ENCODE results near the gene HLA-G.
A peak's percentile ranks its signal among the peaks of the same experiment; 100 is the strongest.

Gene HLA-G

DNA sequence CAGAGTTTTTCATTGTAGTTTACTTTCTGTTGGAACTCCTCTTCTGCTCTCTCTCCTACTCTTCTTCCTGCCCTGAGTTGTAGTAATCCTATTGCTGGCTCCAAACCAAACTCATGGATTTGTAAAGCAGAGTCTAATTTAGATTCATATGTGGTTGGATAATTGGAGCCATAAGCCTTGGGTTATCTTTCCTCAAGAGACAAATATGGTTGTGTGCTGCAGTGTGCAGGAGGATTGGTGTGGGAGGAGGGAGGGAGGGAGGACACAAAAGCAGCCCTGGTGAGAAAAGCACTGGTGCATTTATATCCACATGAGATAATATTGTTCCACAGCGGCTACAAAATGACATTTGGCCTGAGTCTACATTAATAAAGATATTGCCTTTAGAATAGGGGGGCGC, 4.2 kb downstream of the HLA-G start:
- TF ChIP-seq, protein P1, sequence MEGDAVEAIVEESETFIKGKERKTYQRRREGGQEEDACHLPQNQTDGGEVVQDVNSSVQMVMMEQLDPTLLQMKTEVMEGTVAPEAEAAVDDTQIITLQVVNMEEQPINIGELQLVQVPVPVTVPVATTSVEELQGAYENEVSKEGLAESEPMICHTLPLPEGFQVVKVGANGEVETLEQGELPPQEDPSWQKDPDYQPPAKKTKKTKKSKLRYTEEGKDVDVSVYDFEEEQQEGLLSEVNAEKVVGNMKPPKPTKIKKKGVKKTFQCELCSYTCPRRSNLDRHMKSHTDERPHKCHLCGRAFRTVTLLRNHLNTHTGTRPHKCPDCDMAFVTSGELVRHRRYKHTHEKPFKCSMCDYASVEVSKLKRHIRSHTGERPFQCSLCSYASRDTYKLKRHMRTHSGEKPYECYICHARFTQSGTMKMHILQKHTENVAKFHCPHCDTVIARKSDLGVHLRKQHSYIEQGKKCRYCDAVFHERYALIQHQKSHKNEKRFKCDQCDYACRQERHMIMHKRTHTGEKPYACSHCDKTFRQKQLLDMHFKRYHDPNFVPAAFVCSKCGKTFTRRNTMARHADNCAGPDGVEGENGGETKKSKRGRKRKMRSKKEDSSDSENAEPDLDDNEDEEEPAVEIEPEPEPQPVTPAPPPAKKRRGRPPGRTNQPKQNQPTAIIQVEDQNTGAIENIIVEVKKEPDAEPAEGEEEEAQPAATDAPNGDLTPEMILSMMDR (conservative IDR thresholded peaks at IDR 0.05; ENCODE audit: low read length), result no peak
- no peak for TF ChIP-seq EZH2phosphoT487 (IDR thresholded peaks at IDR 0.05; ENCODE audit: borderline replicate concordance)
- H3K36me3 ChIP-seq (ENCODE audit: insufficient read depth, low read length), result no peaks in the 10 kb centered on the region
- H4K20me1 ChIP-seq (ENCODE audit: insufficient read depth, low read length, poor library complexity, severe bottlenecking), result no peaks in the 10 kb centered on the region
- H2AFZ ChIP-seq (ENCODE audit: low read length), result no peak overlapping the region
- no peaks in the 10 kb centered on the region for H3K79me2 ChIP-seq (ENCODE audit: insufficient read depth, low read length)
- H3K4me3 ChIP-seq (ENCODE audit: low read length, poor library complexity, severe bottlenecking), result no peak overlapping the region
- no peak overlapping the region for H3K4me2 ChIP-seq (ENCODE audit: low read depth, low read length, poor library complexity, severe bottlenecking)
- no peaks in the 10 kb centered on the region for H3K9me2 ChIP-seq (replicated peaks; ENCODE audit: low read depth, low read length)
- no peaks in the 10 kb centered on the region for H3K4me1 ChIP-seq (ENCODE audit: insufficient read depth, low read length, poor library complexity, severe bottlenecking)
- H3K9ac ChIP-seq (ENCODE audit: low read depth, low read length, poor library complexity, severe bottlenecking), result no peak overlapping the region
- no peaks in the 10 kb centered on the region for H3K27me3 ChIP-seq (ENCODE audit: insufficient read depth, low read length, poor library complexity, severe bottlenecking)
- no peaks in the 10 kb centered on the region for H3K9me3 ChIP-seq (ENCODE audit: insufficient read depth, low read depth, low read length)
- H3F3A ChIP-seq (ENCODE audit: low read depth), result no peaks in the 10 kb centered on the region

DNA sequence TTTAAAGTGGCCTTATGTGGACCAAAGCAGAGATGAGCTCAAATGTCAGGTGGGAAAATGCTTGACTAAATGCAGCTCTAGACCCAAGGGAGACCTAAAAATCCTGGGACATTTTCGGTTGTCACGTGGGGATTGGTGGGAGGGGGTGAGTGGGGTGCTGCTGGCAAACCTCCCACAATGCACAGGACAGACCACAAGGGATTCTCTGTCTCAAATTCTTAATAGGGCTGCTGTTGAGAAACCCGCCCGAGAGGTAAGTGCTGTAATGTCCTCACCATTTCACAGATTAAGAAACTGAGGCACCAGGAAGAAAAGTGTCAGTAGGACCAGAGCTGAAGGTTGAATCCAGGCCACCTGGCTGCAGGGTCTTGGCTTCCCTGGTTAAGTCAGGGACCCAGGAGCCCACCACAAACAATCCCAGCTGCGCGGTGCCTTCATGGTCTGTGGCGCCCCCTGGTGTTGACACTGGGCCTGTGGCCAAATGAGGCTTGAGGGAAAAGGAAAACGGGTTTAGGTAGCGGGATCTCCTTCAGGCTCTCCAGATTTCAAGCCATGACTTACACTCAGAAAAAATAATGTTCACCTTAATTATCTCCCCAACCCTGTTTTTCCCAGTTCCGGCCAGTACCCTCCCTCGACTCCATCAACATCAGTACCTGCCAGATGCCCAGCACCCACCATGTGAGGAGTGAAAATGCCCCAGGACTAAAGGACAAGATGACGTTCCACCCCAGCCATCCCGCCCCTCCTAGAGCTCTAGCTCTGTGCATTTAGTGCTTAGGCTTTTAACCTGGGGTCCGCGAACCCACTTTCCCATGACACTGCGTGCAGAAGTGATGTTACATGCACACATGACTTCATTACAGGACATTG, 7.2 kb downstream of the HLA-G start:
- Histone ChIP-seq H3K27me3 (ENCODE audit: insufficient read depth, low read length, poor library complexity, severe bottlenecking) (no peaks in the 10 kb centered on the region), H3F3A (ENCODE audit: low read depth) (no peaks in the 10 kb centered on the region), H3K9me3 (ENCODE audit: insufficient read depth, low read depth, low read length) (no peaks in the 10 kb centered on the region), H3K4me1 (ENCODE audit: insufficient read depth, low read length, poor library complexity, severe bottlenecking) (no peaks in the 10 kb centered on the region), H3K9me2 (replicated peaks; ENCODE audit: low read depth, low read length) (no peaks in the 10 kb centered on the region), H3K36me3 (ENCODE audit: insufficient read depth, low read length) (no peaks in the 10 kb centered on the region), H3K4me2 (ENCODE audit: low read depth, low read length, poor library complexity, severe bottlenecking) (no peak overlapping the region), H4K20me1 (ENCODE audit: insufficient read depth, low read length, poor library complexity, severe bottlenecking) (no peaks in the 10 kb centered on the region), H3K79me2 (ENCODE audit: insufficient read depth, low read length) (no peaks in the 10 kb centered on the region), H3K9ac (ENCODE audit: low read depth, low read length, poor library complexity, severe bottlenecking) (no peak overlapping the region), H3K4me3 (ENCODE audit: low read length, poor library complexity, severe bottlenecking) (no peak overlapping the region), H2AFZ (ENCODE audit: low read length) (peak overlapping the region; percentile 35; the same call in 1 of the 2 replicates)
- no peak for TF ChIP-seq EZH2phosphoT487 (IDR thresholded peaks at IDR 0.05; ENCODE audit: borderline replicate concordance)
- TF ChIP-seq, protein P1 (conservative IDR thresholded peaks at IDR 0.05; ENCODE audit: low read length), result peak; percentile 95

DNA sequence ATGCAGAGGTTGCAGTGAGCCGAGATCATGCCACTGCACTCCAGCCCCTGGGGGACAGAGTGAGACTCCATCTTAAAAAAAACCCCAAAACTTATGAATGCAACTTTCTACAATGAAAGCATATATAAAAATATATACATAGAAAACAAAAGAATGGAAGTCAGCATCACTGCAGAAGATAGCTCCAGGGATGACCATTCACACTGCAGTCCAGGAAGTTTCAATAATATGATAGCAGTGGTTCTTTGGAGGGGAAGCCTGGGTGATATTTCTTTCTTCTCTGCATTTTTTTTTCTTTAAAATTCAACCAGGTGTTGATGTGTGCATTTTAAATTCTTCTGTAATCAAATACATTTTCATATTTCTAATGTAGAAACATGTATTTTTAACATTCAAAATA, 12.3 kb downstream of the HLA-G start:
- no peaks in the 10 kb centered on the region for H3K4me1 ChIP-seq (ENCODE audit: insufficient read depth, low read length, poor library complexity, severe bottlenecking)
- H3K27me3 ChIP-seq (ENCODE audit: insufficient read depth, low read length, poor library complexity, severe bottlenecking), result no peaks in the 10 kb centered on the region
- no peaks in the 10 kb centered on the region for H3K36me3 ChIP-seq (ENCODE audit: insufficient read depth, low read length)
- no peak for TF ChIP-seq EZH2phosphoT487 (IDR thresholded peaks at IDR 0.05; ENCODE audit: borderline replicate concordance)
- TF ChIP-seq, protein P1 (conservative IDR thresholded peaks at IDR 0.05; ENCODE audit: low read length), result no peak
- no peaks in the 10 kb centered on the region for H3K9me2 ChIP-seq (replicated peaks; ENCODE audit: low read depth, low read length)
- no peaks in the 10 kb centered on the region for H3K9me3 ChIP-seq (ENCODE audit: insufficient read depth, low read depth, low read length)
- H3F3A ChIP-seq (ENCODE audit: low read depth), result no peaks in the 10 kb centered on the region
- H3K4me3 ChIP-seq (ENCODE audit: low read length, poor library complexity, severe bottlenecking), result no peak overlapping the region
- H3K9ac ChIP-seq (ENCODE audit: low read depth, low read length, poor library complexity, severe bottlenecking), result no peak overlapping the region
- no peaks in the 10 kb centered on the region for H3K79me2 ChIP-seq (ENCODE audit: insufficient read depth, low read length)
- no peaks in the 10 kb centered on the region for H4K20me1 ChIP-seq (ENCODE audit: insufficient read depth, low read length, poor library complexity, severe bottlenecking)
- no peak overlapping the region for H2AFZ ChIP-seq (ENCODE audit: low read length)
- no peak overlapping the region for H3K4me2 ChIP-seq (ENCODE audit: low read depth, low read length, poor library complexity, severe bottlenecking)

Measured in Loucy (cell line).